GM18526 (cell line): Measurements from ENCODE around the gene ACACB.

Source experiments
- POLR2A ChIP-seq: IDR thresholded peaks from 3 replicates; pipeline ENCODE4 v1.6.1; 2011; ENCODE audit not compliant: insufficient read length; ENCODE audit errors: extremely low read depth

Gene ACACB

GRCh38 chr12:109310247-109311125 is 194.1 kb downstream of the ACACB start:
- no peak for TF ChIP-seq POLR2A
